GM18520 (cell line): ENCODE measurements around the gene MYH9.

Experiments
- ATAC-seq: cut with Tn5 transposase; IDR thresholded peaks from one replicate; pipeline ENCODE4 v1.9.1; 2021; ENCODE audit not compliant: unreplicated experiment

Gene MYH9

DNA sequence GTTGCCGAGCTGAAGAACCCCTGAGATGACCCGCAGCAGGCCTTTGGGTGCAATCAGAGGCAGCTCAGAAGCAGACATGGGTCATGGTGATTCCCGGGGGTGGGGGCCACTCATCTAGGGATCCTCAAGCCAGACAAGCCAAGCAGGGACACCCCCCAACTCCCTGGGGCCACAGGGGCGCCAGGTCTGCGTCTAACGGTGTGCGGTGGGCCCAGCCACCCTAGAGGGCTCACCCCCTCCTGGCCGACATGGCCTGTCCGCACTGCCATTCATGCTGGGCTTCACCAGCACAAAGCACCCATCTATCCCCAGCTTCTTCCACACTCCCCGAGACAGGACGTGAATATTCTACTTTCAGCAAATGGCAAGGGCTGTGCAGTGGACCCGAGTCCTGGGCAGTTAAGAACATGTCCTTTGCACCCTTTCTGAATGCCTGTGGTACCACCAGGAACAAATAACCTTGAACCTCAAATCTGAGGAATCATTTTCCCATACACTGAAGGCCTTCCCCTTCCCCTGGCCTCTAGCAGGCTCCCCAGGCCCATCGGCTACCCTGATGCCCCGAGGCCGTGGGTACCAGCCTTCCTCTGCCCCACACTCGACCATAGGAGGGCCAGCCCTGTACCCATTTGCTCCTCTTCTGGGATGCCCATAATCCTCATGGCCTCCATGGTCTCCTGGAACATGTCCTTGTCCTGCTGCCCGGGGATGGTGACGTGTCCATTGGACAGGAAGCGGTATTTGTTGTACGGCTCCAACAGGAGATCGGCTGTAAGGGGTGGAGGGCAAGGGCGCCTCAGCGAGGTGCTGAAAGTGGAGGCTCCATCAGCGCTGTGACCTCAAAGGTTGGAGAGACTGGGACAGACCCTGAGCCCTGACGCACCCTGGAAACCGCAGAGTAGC is 67.9 kb downstream of the MYH9 start:
- ATAC-seq, result no peak

DNA sequence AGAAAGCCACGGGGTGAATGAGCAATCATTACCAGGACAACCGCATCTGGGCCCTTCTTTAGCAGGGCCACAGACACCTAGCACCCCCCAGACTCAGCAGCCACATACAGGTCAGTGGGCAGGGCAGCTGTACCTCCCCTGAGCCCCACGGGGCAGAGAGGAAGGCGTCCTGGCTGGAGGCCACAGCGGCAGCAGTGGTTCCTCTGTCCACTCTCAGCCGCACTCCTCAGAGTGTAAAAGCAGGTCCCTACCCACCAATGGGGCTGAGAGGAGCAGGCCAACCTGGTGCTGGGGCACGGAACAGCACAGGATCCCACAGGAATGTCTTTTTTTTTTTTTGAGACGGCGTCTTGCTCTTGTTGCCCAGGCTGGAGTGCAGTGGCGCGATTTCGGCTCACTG is 69.3 kb downstream of the MYH9 start:
- ATAC-seq, result no peak

DNA sequence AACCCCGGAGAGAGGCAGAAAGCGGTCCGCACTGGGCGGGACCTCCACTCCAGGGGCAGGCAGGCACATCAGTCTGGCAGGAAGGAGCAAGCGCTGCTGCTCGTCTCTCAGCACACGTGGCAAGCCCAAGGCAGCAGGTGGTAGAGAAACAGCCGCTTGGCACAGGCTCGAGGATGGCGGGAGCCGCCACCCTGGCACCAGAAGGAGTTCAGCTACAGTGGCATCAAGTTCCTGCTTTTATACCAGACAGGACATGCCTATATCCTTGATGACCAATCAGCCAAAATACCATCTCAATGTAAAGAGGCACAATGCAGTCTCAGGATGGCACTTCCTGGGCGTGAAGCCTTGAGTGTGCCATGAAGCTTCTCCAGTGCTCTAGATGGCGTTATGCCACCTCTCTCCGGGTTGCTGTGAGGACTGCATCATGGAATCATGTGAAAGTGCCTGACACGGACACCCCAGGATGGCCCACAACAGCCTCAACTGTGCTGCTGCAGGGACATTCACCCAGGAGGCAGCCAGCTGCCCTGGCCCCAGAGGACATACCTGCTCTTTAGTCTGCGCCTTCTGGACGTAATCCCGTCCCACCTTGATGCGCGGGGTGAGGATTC is 70.0 kb downstream of the MYH9 start:
- no peak for ATAC-seq

DNA sequence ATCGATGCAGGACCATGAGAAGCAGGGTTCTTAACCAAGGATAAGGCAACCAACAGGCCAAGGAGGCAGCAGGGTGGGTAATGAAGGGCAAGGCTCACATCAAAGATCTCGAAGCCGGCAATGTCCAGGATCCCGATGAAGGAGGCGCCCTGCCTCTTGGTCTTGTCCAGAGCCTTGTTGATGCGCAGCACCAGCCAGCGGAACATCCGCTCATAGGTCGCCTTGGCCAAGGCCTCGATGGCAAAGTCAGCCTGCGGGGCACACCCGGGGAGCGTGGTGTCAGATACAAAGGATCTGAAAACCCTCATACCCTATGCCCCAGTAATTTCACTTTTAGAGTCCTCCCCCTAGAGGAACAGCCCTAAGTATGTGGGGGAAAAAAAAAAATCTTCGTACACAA is 71.3 kb downstream of the MYH9 start:
- ATAC-seq, result no peak

DNA sequence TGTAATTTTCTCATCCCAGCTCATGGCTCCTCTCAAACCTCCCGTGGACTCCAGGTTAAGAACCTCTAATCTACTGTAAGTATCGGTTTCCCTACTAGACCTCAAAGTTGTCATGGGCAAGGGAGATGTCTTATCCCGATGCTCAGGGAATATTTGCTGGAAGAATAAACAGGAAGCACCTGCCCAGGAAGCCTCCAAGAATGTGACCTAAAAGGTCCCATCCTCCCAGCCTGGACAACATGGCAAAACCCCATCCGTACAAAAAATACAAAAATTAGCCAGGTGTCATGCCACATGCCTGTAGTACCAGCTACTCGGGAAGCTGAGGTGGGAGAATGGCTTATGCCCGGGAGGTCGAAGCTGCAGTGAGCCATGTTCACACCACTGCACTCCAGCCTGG is 72.4 kb downstream of the MYH9 start:
- no peak for ATAC-seq

DNA sequence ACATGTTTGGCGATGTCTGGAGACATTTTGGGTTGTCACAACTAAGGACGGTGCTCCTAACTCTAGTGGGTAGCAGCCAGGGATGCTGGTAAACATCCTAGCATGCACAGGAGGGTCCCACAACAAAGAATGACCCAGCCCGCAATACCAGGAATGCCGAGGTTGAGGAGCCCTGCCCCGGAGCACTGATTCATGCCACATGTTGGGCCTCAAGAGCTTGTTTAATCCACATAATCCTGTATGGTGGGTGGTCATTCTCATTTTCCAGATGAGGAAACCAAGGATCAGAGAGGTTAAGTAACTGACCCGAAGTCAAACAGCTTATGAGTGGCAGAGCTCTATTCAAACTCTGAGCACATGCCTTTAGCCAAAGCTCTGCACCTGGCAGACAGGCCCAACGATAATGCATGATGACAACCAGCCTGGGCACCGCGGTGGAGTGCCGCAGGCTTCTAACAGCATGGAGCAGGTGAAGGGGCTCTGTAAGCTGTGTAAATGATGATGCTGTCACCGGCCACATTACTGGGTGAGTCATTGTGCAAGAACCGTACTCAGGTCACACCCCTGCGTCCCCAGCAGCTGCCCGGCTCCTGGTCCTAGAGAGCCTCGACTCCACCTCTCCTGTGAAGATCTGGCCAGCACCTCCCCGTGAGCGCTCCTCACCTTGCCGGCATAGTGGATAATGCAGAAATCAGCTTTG is 76.2 kb downstream of the MYH9 start:
- ATAC-seq, result no peak

DNA sequence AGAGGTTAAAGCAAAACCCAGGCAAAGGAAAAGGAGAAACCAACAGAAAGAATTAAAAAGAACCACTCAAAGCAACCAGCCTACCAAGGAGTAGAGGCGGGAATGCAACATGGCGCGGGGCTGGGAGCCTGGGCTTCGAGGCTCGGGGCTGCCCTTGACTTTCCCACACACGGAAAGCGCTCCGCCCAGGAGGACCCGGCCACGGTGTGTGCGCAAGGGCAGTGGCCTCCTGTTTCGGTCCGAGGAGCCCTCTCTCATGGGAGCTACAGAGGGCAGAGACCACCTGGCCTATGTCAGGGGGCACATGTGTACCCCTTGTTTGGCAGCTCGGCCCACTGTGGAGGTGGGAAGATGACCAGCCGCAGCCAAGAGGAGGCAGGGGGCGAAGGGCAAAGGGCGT is 78.9 kb downstream of the MYH9 start:
- ATAC-seq, result no peak

DNA sequence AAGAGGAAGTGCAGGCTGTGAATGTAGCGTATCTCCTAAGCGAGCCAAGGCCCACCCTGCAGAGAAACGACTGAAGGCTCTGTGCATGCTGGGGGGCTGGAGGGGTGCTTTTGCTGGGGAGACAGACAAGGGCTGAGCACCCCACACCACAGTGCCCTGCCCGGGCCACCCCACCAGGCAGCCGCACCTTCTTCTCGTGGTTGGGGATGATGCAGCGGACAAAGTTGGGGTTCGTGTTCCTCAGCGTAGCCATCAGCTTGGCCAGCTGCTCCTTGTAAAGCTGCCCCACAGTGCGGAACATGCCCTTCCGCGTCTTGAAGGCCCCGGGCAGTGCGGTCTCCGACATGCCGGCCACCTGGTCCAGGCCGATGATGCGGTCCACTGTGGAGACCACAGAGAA is 81.5 kb downstream of the MYH9 start:
- ATAC-seq, result no peak

DNA sequence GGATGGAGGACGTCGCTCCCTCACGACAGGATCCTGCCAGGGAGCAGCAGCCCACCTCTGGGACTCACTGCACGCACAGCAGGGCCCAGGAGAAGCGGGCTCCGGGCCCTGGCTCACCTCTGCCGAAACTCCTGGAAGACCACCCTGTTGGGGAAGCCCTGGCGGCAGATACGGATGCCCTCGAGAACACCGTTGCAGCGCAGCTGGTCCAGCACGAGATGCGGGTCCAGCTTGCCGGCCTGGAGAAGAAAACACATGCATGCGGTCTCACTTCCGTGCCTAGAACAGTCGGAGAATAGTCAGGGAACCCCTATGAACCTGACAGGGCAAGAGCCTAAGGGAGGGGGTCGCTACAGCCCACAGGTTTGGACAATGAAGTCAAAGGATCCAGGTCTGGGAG is 82.0 kb downstream of the MYH9 start:
- no peak for ATAC-seq

DNA sequence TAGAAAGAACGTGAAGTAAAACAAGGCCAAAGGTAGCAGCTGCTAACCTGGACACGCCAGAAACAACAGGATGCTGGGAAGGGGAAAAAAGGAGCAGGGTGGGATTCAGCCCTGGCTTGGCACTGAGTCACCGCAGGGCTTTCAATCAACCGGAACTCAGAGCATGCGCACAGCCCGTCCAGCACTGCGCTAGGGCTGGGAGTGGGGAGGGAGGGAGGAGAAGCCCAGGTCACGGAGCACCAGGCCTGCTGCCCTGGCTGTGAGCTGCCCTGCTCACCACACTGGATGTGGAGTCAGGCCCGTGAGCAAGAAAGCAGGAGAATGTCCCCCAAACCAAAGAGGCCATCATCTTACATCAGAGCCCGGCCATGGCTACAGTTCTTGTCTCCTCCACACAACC is 83.3 kb downstream of the MYH9 start:
- ATAC-seq, result no peak

DNA sequence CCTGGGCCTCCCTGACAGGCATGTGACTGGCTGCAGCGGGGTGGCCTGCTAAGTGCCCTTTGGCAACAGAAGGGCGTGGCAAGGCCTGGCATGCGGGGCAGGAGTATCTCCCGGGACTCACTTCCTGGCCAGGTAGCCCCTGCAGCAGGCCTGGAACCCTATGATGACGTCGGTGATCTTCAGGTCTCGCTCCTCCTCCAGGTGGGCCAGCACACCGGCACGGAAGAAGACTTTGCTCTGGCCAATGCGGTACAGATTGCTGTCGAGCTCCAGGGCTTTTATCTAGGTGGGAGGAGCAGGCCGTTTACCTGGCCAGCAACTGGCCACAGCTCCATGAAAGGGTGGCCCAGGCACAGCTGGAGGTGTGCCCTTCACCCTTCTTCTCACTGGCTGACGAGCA is 83.9 kb downstream of the MYH9 start:
- no peak for ATAC-seq

DNA sequence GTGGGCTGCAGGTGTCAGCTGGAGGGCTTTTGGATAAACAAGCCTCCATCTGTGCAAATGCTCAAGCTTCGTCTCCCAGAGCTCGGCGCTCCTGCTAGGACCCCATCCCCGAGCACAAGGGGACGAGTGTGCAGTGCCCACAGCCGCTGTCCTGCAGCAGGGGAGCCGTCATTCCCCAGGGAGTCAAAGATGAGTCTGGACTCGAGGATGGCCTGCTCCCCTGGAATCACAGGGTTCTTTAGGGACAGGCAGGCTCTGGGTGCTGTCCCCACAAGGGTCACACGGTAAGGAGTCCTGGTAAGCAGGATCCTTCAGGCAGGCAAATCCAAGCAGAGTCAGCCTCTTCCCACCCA is 84.7 kb downstream of the MYH9 start:
- no peak for ATAC-seq

DNA sequence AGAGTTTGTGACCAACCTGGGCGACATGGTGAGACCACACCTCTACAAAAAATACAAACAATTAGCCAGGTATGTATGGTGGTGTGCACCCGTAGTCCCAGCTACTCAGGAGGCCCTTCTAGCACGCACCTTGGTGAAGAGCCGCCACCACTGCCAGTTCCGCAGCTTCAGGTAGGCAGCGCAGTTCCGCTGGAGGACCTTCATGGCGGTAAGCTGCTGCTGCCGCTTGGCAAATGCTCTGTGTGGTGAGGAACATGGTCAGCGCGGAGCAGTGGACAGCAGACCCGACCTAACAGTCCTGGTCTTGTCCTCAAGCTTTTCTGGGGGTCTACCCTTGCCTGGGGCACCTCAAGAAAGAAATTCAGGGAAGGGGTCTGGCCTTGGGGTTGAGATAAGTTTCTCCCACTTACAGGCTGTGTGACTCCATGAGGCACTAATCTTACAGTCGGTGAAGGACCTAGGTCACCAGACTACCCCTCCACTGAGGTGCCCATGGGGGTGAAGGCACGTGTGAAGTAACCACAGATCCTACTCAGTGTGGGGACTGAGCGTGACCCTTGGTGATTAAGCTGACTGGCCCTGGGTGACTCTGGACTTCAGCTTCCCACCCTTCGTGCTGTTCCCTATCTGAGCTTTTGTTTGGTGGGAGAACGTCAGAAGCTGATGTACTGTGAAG is 85.2 kb downstream of the MYH9 start:
- ATAC-seq, result no peak

DNA sequence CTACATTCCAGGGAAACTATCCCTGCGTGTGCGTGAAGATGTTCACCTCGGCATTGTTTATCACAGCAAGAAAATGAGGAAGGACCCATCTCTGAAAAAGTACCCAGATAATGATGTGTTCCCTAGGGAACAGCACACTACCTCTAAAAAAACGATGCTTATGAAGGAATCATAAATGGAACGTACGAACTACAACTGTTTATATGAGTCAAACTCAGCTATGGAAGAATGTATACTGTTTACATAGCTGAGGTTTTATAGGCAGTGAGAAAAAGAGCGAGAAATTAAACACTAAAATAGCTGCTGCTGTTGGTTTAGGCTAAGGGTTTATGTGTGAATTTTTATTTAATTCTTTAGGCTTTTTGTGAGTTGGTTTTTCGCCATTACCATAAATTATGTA is 85.9 kb downstream of the MYH9 start:
- ATAC-seq, result no peak

DNA sequence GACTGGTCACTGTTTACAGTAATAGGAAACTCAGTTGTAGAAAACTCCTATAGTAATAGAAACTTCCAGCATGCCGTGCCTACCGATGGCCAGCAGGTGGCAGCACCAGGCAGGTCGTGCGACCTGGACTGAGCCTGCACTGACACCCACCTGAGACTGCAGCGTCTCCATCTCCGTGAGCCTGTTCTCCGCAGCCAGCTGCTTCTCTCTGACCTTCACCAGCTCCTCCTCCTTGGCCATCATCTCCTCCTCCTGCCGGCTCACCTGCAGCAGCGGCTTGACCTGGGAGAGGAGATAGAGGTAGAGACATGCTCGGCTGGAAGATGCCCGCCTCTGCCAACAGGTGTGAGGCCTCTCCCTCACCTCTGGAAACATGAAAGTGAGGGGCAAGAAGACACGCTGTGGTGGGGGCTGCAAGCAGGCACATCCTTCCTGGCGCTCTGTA is 86.4 kb downstream of the MYH9 start:
- ATAC-seq, result no peak

DNA sequence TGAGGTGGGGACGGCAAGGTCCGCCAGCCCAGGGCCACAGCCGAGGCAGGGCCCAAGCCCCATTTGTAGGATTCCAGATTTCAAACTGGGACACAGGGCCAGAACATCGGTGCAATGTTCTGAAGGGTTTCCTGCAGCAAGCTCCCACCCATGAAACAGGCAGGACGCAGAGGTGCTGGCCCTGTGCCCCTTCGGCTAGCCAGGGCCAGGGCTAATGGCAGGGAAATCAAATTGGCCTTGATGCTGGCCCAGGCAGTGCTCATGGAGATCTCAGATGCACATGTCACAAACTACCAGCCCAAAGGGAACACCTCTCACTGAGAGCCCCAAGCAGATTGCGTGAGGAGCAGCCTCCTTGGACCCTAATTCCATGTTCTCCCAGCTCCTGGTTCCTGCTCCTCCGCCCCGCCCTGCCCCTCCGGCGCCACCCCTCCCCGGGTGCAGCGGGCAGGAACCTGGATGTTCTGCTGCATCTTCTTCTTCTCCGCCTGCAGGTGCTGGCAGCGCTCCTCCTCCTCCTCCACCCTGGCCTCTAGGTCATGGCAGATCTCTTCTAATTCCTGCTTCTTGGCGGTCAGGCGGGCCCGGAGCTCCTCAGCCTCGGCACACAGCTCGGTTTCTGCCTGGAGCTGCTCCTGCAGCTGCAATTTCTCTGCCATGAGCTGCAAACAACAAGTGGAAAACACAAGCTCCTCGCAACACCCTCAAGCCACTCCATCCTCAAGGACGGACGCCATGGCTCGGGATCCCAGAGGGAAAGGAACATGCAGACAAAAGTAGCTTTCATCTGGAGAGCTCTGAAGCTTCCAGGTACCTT is 87.2 kb downstream of the MYH9 start:
- no peak for ATAC-seq

DNA sequence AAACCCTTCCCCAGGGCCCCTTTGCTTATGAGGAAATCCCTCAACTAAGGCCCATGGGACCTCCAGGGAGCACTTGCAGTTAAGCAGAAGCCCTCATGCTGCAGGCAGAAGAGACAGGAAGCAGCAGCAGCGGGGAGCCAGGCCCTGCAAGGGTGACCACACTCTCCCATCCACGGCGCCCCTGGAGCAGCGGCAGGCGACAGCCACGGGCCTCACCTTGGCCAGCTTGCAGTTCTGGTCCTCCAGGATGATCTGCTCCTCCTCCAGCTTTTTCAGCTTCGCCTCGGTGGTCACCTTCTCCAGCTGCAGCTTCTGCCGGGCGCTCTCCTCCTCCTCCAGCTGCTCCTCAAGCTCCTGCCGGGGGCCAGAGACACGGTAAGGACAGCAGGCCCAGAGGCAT is 87.9 kb downstream of the MYH9 start:
- ATAC-seq, result no peak

DNA sequence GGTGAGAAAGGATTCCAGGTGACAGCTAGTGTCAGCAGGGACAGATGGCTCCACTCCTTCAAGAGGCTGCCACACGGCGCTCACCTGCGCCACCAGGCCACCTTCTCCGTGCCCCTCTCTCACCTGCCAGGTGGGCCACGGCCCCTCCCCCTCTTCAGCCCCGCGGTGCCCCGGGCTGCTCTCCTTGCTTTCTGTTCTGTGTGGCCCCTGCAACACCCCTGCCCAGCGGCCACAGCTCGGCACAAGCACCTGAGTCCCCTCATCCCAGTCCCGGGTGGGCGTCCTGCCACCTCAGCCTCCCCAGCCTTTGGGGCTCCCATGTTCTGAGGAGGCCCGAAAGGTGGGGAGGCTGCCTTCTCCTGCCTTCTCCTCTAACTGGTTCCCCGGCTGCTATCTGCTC is 88.5 kb downstream of the MYH9 start:
- ATAC-seq, result no peak

DNA sequence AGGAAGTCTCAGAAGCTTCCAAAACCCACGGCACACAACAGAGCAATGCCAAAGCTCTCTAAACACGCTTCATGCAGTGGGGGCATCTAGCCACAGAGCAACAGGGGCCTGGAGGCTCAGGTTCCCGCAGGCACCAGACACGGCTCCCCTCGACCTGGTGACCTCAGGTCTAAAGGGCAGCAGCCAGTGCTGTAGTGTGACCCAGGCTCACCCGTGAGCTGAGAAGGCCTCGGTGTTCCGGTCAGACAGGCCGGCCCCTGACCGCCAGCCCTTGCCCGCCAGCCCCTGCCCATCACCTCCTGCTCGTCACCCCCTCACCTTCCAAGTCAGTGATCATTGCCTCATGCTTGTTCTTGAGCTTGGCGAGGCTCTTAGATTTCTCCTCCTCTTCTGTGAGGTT is 89.2 kb downstream of the MYH9 start:
- ATAC-seq, result no peak

DNA sequence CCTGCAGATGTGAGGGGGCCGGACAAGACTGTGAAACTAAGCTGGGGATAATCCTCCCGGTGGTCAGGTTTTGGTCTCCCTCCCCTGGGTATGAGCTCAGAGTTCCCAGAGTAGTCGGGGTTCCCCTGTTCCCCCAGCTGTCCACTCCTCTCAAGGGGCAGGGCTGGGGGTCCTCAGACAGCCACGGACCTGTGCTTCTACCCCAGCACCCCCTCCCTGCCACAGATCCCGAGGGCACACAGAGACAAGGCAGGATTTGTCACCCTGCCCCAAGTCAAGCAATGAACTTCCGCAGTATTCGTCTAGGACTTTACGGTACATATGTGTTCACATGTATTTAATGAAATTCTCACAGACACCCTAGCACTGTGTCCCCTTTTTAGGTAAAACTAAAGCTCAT is 89.6 kb downstream of the MYH9 start:
- ATAC-seq, result no peak

DNA sequence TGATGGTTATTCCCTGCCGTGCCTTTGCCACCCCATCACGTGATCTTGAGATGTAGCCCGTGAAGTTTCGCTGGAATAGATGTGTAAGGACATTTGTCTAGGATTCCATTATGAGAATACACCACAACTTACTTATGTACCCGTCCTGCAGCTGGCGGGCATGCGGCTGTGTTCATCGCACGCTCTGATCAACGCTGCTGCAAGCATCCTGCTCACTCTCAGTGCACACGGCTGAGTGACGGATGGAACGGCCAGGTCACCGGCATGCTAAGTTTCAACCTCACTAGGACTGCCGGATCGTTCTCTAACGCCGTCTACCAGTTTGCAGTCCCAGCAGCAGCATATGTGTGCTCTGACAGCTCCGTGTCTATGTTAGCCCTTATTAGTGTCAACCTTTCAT is 90.2 kb downstream of the MYH9 start:
- no peak for ATAC-seq
